Ovary (tissue), 9 donors: ENCODE measurements around the gene MAP2K5. TPM values are rescaled to one million over a fixed set of nuclear protein-coding genes. Genes with fewer than 3 reads are reported as not detected.

Experiments
- DNase-seq, 5 donors: peaks; one replicate each; pipeline ENCODE4 v3.0.0-alpha.2; 2019 to 2020
- H3K27ac ChIP-seq, 2 donors: fragments of 200-600 bp; one replicate each; pipeline versions ENCODE4 v1.5.1 to v1.8.0; 2019 to 2022
- H3K27me3 ChIP-seq: fragments of 200-600 bp; one replicate; pipeline ENCODE4 v1.8.0; 2022
- H3K36me3 ChIP-seq: fragments of 200-600 bp; sonication (generic); one replicate; pipeline ENCODE4 v1.5.1; 2019
- H3K4me1 ChIP-seq: one replicate; pipeline ENCODE4 v1.8.1; 2013; ENCODE audit warnings: mild to moderate bottlenecking, moderate library complexity; ENCODE audit not compliant: insufficient read depth
- H3K4me3 ChIP-seq: fragments of 200-600 bp; sonication (generic); one replicate; pipeline ENCODE4 v1.5.1; 2017
- H3K9me3 ChIP-seq, 2 donors: fragments of 200-600 bp in 1 of 2; sonication (generic) in 1 of 2; one replicate each; pipeline versions ENCODE4 v1.5.1 to v1.8.1; 2013 to 2019; ENCODE audit warnings: mild to moderate bottlenecking in 1 of 2, moderate library complexity in 1 of 2
- CTCF ChIP-seq, 3 donors: fragments of 450-650 bp in 2 of 3; fragments of 200-600 bp in 1 of 3; IDR thresholded peaks; one replicate each; pipeline versions ENCODE4 v1.5.1 to v1.8.0; 2016 to 2022; ENCODE audit warnings: antibody characterized with exemption in 3 of 3, mild to moderate bottlenecking in 1 of 3
- EP300 ChIP-seq: sonication (generic); formaldehyde crosslinking; IDR thresholded peaks from one replicate; pipeline ENCODE4 v1.6.1; 2017; ENCODE audit warnings: antibody characterized with exemption
- POLR2A ChIP-seq: fragments of 450-650 bp; IDR thresholded peaks from one replicate; pipeline ENCODE4 v1.6.1; 2017; ENCODE audit warnings: antibody characterized with exemption, mild to moderate bottlenecking, moderate library complexity
- WGBS, 3 donors: extraction: QIAGEN DNeasy Blood & Tissue Kit in 1 of 3; methylation state at CpG; one replicate each; pipeline versions ENCODE4 v1.1.5 to v1.1.7; 2013 to 2017; 5-methylcytosine and 5-hydroxymethylcytosine counted together
- intact Hi-C, 4 donors: fragments of 100-400 bp; cut with DNase I; formaldehyde crosslinking; loops; one replicate each; pipeline versions ENCODE4 v1.11.0 to v1.15.1; 2022 to 2023
- polyA plus RNA-seq, 2 donors: library from polyadenylated mRNA; stranded (reverse); fragments of 200-250 nt in 1 of 2; fragments of 350-450 nt in 1 of 2; fragmentation: Illumina TruSeq in 1 of 2; extraction: RNeasy Lipid Tissue Mini Kit (QIAGEN cat#74804) in 1 of 2; gene quantifications; one replicate each; pipeline ENCODE4 v1.2.3, GENCODE V29; 2013 to 2014
- total RNA-seq, 7 donors: library from RNA; depleted of rRNA in 2 of 7; stranded (reverse); fragments of >200 nt in 2 of 7; fragmentation: NEBNext Ultra II Directional in 3 of 7; extraction: Animal tissue kit (Norgen Biotek cat#: 25700) in 3 of 7; gene quantifications; one replicate each; pipeline versions ENCODE4 v1.1.0 to v1.2.4, GENCODE V29; 2016 to 2023
- donor health status: DM: no; HTN: no; CAD: no; lungs with moderate emphysema.
- donor health status: DM: no; HTN: no; CAD: no.
- donor health status: Bipolar disorder and iron deficiency.
- donor health status: DM: yes; HTN: yes; CAD: no.
- donor health status: DM: no; HTN: no; CAD: no.
- donor health status: DM: yes; HTN: yes; CAD: no.

The MAP2K5 gene
- total and polyA plus RNA-seq, 9 donors = 4.0 to 39.8 (median 23.2) TPM

DNA sequence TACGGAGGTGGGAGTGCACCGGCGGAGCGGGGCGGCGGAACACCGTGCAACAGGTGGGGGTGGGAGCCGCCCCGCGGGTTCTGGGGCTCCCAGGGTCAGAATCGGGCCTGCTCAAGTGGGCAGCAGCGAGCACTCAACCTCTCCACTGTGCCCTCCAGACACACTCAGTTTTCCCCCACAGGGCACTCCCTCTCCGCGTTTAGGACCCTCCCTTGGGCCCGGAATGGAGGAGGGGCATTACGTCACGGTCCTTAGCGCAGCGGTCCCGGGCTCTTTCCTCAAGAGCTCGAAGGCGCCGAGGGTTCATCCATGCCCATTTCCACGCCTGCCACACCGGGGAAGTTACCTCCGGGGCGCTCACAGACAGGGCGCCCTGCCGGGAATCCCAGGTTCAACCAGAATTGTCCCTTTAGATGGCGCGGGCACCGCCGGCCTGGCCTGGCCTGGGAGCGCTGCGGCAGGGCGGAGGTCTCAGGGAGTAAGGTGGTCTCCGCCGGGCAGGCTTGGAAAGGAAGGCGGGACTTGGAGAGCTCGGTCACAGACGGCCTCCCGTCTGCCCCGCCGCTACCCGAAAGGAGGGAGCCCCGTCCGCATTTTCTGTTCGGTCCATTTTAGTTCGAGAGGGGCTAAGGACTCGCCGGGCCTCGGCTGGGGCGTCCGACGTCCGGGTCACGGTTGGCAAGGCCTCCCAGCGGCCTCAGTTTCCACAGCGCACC lies 292.2 kb downstream of the MAP2K5 start:
- Histone ChIP-seq H3K27me3 (peaks cover 12% of the 10 kb centered on the region), H3K27ac (no peak overlapping the region), H3K4me3 (peak overlapping the region; percentile 27), H3K9me3 (no peaks in the 10 kb centered on the region), H3K36me3 (no peaks in the 10 kb centered on the region), H3K4me1 (peaks cover 16% of the 10 kb centered on the region)
- TF ChIP-seq POLR2A (no peak), CTCF (IDR thresholded peaks at IDR 0.05) (no peak)
- intact Hi-C loops = loop anchor here (5.0 to 10.0 kb wide), 7 partner anchors 292 to 890 kb away; partner anchors contain the start of genes C15orf61 (in 1 of the 4) and MAP2K5 (in 1 of the 4)
- peak in 2 of 5 donors; percentile 30 for DNase-seq
- 1 to 3% (median 2%) methylated on average over 46 to 59 of the region's 59 CpGs for WGBS, 3 donors

DNA sequence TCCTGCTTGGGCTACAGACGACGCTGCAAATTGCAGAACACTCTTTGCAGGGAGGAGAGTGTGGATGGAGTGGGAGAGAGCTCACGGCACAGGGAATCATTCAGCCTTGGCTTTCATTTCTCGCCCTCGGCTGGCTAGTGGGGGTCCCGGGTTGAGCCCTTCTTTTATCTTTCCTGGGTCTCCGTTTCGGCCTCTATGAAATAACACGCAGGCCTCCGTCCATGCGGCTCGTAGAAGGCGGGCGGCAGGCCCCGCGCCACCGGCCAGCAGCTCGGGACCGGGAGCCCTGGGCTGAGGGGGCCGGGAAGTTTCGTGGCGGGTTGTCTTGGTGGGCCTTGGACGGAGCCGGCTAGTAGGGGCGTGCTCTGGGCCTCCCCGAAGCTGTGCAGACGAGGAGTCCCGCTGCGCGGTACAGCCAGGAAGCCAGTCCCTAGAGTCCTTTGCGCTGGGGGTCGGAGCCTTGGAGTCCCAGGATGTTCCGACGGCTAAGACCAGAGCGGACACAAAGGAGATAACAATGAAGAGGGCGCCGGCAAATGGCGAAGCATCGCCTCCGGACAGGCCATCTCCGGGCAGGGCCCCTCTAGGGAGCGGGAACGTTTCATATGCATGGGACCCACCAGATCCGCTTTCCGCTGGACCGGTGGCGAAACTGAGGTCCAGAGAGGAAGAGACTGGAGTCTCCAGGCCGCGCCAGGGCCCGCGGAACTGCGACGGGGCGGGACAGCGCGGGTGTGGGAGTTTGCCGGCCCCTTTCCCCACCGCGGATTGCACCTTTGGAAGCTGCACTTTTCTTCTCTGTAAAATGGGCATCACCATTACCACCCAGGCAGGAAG lies 293.0 kb downstream of the MAP2K5 start:
- WGBS, 3 donors = 1 to 5% (median 2%) methylated on average over 58 to 59 of the region's 59 CpGs
- peaks cover 7% of the 10 kb centered on the region for H3K27me3 ChIP-seq
- intact Hi-C loops = loop anchor here (5.0 to 10.0 kb wide), 6 partner anchors 293 to 891 kb away; partner anchors contain the start of genes C15orf61 (in 1 of the 4) and MAP2K5 (in 1 of the 4)

DNA sequence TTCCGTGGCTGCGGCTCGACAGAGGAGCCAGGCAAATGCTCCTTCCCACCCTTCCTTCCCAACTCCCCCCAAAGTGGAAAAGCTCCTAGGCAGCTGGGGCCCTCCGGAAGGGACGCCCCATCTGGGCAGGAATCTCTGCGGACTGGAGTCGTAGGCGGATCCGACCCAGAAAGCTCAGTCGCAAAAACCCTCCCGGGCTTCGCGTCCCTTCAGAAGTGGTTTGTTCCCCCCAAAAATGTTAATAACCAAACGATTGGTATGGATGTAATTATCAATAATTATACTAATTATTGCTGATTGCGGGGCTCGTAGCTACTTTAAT lies 293.6 kb downstream of the MAP2K5 start:
- WGBS, 3 donors = 2 to 3% (median 2%) methylated on average over 16 of the region's 16 CpGs
- peak in 1 of 5 donors; percentile 32 for DNase-seq
- Histone ChIP-seq H3K4me1 (peaks cover 17% of the 10 kb centered on the region), H3K4me3 (peak overlapping the region; percentile 27), H3K9me3 (no peaks in the 10 kb centered on the region), H3K36me3 (no peaks in the 10 kb centered on the region), H3K27me3 (peaks cover 5% of the 10 kb centered on the region), H3K27ac (no peak overlapping the region)
- intact Hi-C loops = loop anchor here (5.0 to 10.0 kb wide), 6 partner anchors 294 to 891 kb away; partner anchors contain the start of genes C15orf61 (in 1 of the 4) and MAP2K5 (in 1 of the 4)
- TF ChIP-seq POLR2A (no peak), EP300 (no peak), CTCF (IDR thresholded peaks at IDR 0.05) (no peak)

More for the DNA sequence above, 293.0 kb downstream of the MAP2K5 start:
- no peak for TF ChIP-seq EP300
- no peak for TF ChIP-seq CTCF (IDR thresholded peaks at IDR 0.05)
- no peak for TF ChIP-seq POLR2A
- peak in 2 of 5 donors; percentile 33 to 39 for DNase-seq
- Histone ChIP-seq H3K36me3 (no peaks in the 10 kb centered on the region), H3K4me1 (peaks cover 16% of the 10 kb centered on the region), H3K27ac (no peak overlapping the region), H3K9me3 (no peaks in the 10 kb centered on the region), H3K4me3 (peak overlapping the region; percentile 27)

GRCh38 chr15:67836477-67836876 lies 294.0 kb downstream of the MAP2K5 start:
- Histone ChIP-seq H3K4me1 (peaks cover 20% of the 10 kb centered on the region), H3K36me3 (no peaks in the 10 kb centered on the region), H3K4me3 (peak overlapping the region; percentile 27), H3K27ac (no peak overlapping the region), H3K9me3 (no peaks in the 10 kb centered on the region), H3K27me3 (peaks cover 5% of the 10 kb centered on the region)
- WGBS, 3 donors = 35 to 37% (median 37%) methylated on average over 8 of the region's 8 CpGs
- intact Hi-C loops = loop anchor here (5.0 to 10.0 kb wide), 6 partner anchors 294 to 892 kb away; partner anchors contain the start of genes C15orf61 (in 1 of the 4) and MAP2K5 (in 1 of the 4)
- TF ChIP-seq POLR2A = no peak
- peak; percentile 43 to 49 (median 45) for TF ChIP-seq CTCF (IDR thresholded peaks at IDR 0.05)
- TF ChIP-seq EP300 = no peak
- peak in 3 of 5 donors; percentile 59 to 66 (median 64) for DNase-seq
